ENCODE results near the gene SNX25.
"Not testable (repeated sequence)": the region's sequence is repeated elsewhere in the genome, so short reads cannot be mapped to it uniquely, and the experiment has no call there.

SNX25 gene

DNA sequence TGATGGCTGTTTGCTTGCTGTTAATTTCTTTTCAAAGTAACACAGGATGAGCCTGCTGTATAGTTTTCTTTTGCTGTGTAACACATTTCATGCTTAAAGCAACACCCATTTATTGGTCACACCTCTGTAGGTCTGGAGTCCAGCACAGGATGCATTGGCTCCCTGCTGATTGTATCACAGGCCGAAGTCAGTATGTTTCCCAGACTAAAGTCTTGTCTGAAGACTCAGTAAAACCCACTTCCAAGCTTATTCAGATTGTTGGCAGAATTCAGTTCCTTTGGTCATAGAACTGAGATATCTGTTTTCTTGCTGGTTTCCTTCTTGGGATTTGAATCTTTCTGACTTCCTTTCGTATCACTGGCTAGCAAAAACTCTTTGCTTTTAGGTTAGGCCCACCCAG, 132.0 kb downstream of the SNX25 start:
- FAIRE-seq (no peak), DNase-seq (ENCODE audit: low spot score) (no peak)

DNA sequence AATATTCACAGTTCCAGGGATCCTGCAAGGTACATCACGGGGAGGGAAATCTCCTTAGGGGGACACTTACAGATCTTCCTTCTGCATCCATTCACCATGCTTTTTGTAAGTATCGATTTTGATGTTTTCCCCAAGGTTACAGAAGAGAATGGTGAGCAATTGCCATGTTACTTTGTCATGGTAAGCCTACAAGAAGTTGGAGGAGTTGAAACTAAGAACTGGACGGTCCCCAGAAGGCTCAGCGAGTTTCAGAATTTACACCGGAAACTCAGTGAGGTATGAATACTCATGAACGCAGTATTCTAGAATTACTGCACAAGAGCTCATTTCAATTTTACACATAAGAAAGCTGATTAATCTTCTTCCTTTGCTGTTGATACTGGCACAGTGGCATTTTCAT, 132.4 kb downstream of the SNX25 start:
- FAIRE-seq, result no peak

GRCh38 chr4:185343726-185344581, 134.6 kb downstream of the SNX25 start:
- DNase-seq (ENCODE audit: low spot score) (no peak), FAIRE-seq (no peak)

More for the DNA sequence above, 132.4 kb downstream of the SNX25 start:
- DNase-seq (ENCODE audit: low spot score), result no peak

DNA sequence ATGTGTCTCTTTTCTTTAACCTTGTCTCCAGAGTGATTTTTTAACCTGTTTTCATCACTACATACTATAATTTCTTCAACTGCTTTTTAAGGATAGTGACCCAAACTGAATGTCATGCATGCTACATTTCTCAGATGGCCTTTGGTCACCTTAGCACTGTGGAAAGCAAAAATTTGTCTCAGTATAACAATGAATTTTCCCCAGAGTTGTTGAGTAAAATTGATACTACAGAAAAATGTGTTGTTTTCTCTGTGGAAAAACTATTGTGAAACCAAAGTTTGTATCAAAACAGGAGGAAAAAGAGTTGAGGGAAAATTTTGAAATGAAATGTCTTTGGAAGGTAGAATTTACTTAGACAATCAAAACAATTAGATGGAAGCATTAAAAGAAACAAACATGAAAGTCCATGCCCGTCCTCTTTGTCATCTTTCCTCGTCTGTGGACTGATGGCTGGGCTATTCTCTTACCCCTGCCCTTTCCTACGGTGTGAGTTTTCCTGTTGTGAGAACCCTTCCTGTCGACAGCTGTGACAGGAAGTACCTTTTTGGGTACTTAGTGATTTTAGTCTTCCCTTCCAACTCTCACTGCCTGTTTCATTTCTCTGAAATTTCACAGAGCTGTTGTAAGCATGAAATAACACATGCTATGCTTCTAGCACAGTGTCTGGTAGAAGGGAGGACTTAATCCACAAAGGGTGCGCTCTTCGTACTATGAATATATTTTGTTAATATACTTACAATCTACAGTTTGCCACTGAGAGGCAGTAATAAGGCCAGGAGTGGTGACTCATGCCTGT, 135.5 kb downstream of the SNX25 start:
- DNase-seq (ENCODE audit: low spot score) (no peak), FAIRE-seq (no peak)

DNA sequence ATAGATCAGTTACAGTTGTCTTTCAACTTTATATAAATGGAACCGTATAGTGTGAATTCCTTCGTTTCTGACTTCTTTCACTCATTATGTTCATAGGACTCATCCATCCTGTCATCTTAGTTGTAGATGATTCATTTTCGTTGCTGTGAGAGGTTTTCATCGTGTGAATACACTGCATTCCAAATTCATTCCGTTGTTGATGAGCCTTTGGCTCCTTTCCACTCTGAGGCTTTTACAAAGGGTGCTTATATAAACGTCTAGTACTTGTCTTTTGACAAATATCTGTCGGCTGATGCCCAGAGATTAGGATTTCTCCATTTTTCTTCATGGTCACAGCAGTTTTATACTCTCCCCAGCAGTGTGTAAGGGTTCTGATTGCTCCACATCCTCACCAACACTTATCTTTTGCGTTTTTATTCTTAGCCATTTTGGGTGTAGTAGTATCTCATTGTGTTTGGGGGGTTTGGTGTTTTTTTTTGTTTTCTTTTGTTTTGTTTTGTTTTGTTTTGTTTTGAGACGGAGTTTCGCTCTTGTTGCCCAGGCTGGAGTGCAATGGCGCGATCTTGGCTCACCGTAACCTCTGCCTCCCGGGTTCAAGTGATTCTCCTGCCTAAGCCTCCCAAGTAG, 137.7 kb downstream of the SNX25 start:
- DNase-seq (ENCODE audit: low spot score) (peak; percentile 17), FAIRE-seq (no peak)

DNA sequence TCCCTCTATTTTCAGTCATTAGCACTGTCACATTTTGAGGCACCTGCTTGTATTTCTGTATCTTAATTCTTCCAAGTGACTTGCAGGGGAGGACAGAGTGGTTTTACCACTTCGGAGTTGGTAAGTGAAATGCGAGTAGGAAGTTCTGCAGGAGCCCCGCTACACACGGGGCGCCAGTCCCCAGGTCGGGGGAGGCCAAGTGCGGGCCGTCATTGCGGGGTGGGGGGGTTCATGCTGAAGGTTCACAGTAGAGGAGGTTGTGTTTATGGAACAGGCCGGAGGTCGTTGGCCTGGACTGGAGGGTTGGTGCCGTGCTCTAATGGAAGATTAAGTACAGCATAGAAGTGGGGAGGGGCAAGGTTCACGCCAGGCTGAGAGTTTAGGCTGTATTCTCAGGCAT, 142.3 kb downstream of the SNX25 start:
- FAIRE-seq, result no peak
- DNase-seq (ENCODE audit: low spot score), result no peak

GRCh38 chr4:185352202-185352601, 142.8 kb downstream of the SNX25 start:
- FAIRE-seq (no peak), DNase-seq (ENCODE audit: low spot score) (no peak)

GRCh38 chr4:185352741-185353140, 143.3 kb downstream of the SNX25 start:
- no peak for FAIRE-seq
- no peak for DNase-seq (ENCODE audit: low spot score)

DNA sequence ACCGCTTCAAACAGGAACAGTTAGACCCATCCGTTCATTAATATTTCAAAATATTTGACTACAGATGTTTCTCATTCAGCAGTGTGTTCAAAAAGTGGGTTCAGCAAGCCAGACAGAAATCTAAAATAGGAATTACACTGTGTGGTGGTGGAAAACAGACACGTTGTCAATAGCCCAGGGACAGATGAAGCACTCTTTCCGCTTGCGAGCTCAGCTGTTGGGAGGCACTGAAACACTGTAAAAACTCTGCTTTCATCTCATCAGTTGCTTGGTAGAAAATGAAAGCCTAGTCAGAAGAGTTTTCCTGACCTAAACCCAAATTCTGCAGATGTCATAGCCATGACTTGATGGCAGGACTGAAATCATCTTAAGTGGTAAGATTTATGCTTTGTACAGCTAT, 147.8 kb downstream of the SNX25 start:
- FAIRE-seq, result no peak
- DNase-seq (ENCODE audit: low spot score), result no peak

GRCh38 chr4:185357733-185358440, 148.5 kb downstream of the SNX25 start:
- DNase-seq (ENCODE audit: low spot score) (no peak), FAIRE-seq (no peak)

DNA sequence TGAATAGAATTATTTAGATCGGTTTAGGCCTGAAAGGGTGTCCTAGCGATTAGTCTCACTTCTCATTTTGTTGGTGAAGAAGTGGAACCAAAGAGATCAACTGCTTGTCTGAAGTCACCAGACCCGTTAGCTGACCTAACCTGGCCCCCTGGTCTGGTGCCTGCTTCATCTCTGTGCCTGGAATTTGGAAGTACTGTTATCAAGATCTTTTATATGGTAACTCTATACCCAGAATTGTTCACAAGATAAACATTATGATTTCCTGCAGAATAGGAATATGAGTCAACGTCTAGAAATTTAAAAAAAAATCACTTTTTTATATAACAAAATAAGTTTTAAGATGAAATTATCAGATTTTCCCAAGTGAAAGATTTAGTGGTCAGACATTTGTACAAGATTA, 149.1 kb downstream of the SNX25 start:
- FAIRE-seq (no peak), DNase-seq (ENCODE audit: low spot score) (peak; percentile 28)

- no peak for FAIRE-seq
Measured at GRCh38 chr4:185358959-185359358, 149.6 kb downstream of the SNX25 start.

GRCh38 chr4:185359767-185360446, 150.5 kb downstream of the SNX25 start:
- DNase-seq (ENCODE audit: low spot score), result no peak
- FAIRE-seq, result no peak

More at GRCh38 chr4:185358959-185359358, 149.6 kb downstream of the SNX25 start:
- no peak for DNase-seq (ENCODE audit: low spot score)

GRCh38 chr4:185361872-185362271, 152.5 kb downstream of the SNX25 start:
- FAIRE-seq (no peak), DNase-seq (ENCODE audit: low spot score) (no peak)

DNA sequence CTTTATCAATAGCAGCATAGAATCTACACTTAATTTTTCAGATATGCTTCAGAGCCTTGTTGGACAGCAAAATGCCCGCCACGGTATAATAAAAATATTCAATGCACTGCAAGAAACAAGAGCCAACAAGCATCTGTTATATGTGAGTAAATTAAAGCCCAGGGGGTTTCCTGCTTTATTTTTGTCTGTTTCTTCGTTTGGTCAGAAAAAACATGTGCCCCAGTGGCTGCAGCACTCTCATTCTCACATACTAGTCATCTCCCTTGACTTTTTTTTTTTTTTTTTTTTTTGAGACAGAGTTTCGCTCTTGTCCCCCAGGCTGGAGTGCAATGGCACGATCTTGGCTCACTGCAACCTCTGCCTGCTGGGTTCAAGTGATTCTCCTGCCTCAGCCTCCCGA, 153.2 kb downstream of the SNX25 start:
- not testable (repeated sequence) for FAIRE-seq; DNase-seq (ENCODE audit: low spot score)

GRCh38 chr4:185363251-185363650, 153.9 kb downstream of the SNX25 start:
- DNase-seq (ENCODE audit: low spot score) (no peak), FAIRE-seq (no peak)

- DNase-seq (ENCODE audit: low spot score), result no peak
- FAIRE-seq, result no peak
Measured at GRCh38 chr4:185364886-185365285, 155.5 kb downstream of the SNX25 start.

- FAIRE-seq (no peak), DNase-seq (ENCODE audit: low spot score) (no peak)
Measured at GRCh38 chr4:185369731-185370130, 160.3 kb downstream of the SNX25 start.

GRCh38 chr4:185370268-185370949, 161.0 kb downstream of the SNX25 start:
- no peak for FAIRE-seq
- DNase-seq (ENCODE audit: low spot score), result no peak

DNA sequence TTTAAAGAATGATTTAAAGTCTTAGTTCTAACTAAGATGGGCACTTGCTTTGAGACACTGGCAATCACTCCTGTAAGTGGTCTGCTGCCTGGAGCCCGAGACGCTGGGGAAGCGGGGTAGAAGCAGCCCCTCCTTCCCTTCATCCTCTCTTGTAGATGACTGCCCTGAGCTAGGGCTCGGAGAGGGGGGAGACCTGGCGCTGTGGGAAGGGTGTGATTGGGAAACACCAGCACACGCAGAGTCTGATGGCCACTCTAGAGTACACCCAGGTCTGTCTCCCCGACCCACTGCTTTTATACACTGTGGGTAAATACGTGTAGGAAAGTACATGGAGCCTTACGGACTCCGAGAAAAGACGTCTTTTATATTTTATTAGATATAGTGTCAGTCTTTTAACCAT, 162.3 kb downstream of the SNX25 start:
- FAIRE-seq (no peak), DNase-seq (ENCODE audit: low spot score) (no peak)

Measured in urothelium cell line (cell line).